Mammary epithelial cell (primary cell): Measurements from ENCODE around the gene PLEKHM3.

ENCODE experiments used
- EZH2 ChIP-seq: IDR thresholded peaks from 2 replicates; pipeline ENCODE4 v1.6.1; 2012; ENCODE audit warnings: low read length, inconsistent platforms, borderline replicate concordance
- TF ChIP-seq, protein P1 (sequence below), 2 donors: IDR thresholded peaks in 1 of 2; conservative IDR thresholded peaks in 1 of 2; 2 replicates each; pipeline ENCODE4 v1.5.1; 2011 to 2012; ENCODE audit warnings: inconsistent platforms in 2 of 2, low read length in 2 of 2, mild to moderate bottlenecking in 2 of 2, control low read depth in 1 of 2, low read depth in 1 of 2; ENCODE audit not compliant: insufficient read depth in 1 of 2; ENCODE audit errors: extremely low read depth in 1 of 2

DNA sequence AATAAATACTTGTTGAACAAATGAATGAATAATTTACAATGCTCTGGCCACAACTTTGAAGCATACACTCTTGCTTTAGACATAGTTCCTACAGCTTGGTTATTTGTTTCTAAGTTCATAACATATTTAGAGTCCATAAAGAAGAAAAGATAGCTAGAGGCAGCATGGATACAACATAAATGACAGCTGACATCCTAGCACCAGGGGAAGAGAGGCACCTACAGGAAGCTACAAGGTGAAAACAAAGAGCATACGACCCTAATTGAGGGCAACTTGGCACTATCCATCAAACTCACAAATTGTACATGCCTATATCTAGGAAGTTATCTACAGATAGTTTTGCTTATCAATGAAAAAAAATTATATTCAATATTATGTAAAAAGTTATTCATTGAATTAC lies 88.9 kb downstream of the PLEKHM3 start:
- TF ChIP-seq, protein P1, sequence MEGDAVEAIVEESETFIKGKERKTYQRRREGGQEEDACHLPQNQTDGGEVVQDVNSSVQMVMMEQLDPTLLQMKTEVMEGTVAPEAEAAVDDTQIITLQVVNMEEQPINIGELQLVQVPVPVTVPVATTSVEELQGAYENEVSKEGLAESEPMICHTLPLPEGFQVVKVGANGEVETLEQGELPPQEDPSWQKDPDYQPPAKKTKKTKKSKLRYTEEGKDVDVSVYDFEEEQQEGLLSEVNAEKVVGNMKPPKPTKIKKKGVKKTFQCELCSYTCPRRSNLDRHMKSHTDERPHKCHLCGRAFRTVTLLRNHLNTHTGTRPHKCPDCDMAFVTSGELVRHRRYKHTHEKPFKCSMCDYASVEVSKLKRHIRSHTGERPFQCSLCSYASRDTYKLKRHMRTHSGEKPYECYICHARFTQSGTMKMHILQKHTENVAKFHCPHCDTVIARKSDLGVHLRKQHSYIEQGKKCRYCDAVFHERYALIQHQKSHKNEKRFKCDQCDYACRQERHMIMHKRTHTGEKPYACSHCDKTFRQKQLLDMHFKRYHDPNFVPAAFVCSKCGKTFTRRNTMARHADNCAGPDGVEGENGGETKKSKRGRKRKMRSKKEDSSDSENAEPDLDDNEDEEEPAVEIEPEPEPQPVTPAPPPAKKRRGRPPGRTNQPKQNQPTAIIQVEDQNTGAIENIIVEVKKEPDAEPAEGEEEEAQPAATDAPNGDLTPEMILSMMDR (conservative IDR thresholded peaks at IDR 0.05 in 1 of 2, IDR thresholded peaks at IDR 0.05 in 1 of 2; ENCODE audit: extremely low read depth in 1 of 2, insufficient read depth in 1 of 2, low read depth in 1 of 2, low read length in 2 of 2): no peak
- TF ChIP-seq EZH2: no peak
